Spleen (tissue), 7 donors: ENCODE measurements around the gene TAF11L5.
"Not testable (repeated sequence)": the region's sequence is repeated elsewhere in the genome, so short reads cannot be mapped to it uniquely, and the experiment has no call there.

Experiments used
- POLR2A ChIP-seq, 3 donors: fragments of 450-650 bp; IDR thresholded peaks; one replicate each; pipeline ENCODE4 v1.5.1; 2017; ENCODE audit warnings: antibody characterized with exemption in 3 of 3, mild to moderate bottlenecking in 1 of 3
- POLR2AphosphoS5 ChIP-seq, 3 donors: sonication (generic); formaldehyde crosslinking; IDR thresholded peaks; one replicate each; pipeline ENCODE4 v1.5.1; 2017; ENCODE audit warnings: antibody characterized with exemption in 3 of 3
- TF ChIP-seq, protein P1 (sequence below), 11 experiments: fragments of 200-600 bp in 7 of 11; fragments of 450-650 bp in 4 of 11; sonication (generic) in 4 of 11; IDR thresholded peaks in 8 of 11; conservative IDR thresholded peaks in 3 of 11; 1 replicate in 7 of 11; 2 replicates in 4 of 11; pipeline versions ENCODE4 v1.4.0 to v1.8.0; 2016 to 2021; ENCODE audit warnings: antibody characterized with exemption in 11 of 11, inconsistent platforms in 4 of 11, mild to moderate bottlenecking in 1 of 11
- donor health status: DM: no; HTN: no; CAD: no; lungs with moderate emphysema.
- donor health status: DM: no; HTN: no; CAD: no.
- donor health status: DM: no; HTN: no; CAD: no.

DNA sequence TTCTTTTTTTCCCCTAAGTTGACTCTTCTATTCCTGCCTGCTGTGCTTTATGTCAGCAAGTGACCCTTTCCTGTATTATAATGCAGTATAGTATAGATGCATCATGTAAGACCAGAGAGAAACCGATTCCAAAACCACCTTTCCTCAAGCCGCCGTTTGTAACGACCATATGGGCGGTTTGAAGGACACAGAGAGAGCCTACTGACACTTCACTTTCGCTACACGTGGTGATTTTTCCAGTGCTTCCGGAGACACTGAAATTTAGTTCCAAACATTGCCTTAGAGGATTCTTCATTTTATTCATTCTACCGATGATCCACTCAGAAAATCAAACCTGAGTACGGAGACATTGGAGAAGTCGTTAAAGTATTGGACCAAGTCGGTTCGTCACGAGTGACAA, 5.5 kb upstream of the TAF11L5 start:
- TF ChIP-seq, protein P1, sequence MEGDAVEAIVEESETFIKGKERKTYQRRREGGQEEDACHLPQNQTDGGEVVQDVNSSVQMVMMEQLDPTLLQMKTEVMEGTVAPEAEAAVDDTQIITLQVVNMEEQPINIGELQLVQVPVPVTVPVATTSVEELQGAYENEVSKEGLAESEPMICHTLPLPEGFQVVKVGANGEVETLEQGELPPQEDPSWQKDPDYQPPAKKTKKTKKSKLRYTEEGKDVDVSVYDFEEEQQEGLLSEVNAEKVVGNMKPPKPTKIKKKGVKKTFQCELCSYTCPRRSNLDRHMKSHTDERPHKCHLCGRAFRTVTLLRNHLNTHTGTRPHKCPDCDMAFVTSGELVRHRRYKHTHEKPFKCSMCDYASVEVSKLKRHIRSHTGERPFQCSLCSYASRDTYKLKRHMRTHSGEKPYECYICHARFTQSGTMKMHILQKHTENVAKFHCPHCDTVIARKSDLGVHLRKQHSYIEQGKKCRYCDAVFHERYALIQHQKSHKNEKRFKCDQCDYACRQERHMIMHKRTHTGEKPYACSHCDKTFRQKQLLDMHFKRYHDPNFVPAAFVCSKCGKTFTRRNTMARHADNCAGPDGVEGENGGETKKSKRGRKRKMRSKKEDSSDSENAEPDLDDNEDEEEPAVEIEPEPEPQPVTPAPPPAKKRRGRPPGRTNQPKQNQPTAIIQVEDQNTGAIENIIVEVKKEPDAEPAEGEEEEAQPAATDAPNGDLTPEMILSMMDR (IDR thresholded peaks at IDR 0.05 in 8 of 11, conservative IDR thresholded peaks at IDR 0.05 in 3 of 11): not testable (repeated sequence)
- TF ChIP-seq POLR2AphosphoS5, POLR2A (IDR thresholded peaks at IDR 0.05): not testable (repeated sequence)
